ENCODE results near the gene NFS1. TPM values are rescaled to one million over a fixed set of nuclear protein-coding genes. Genes with fewer than 3 reads are reported as not detected.
A peak's percentile ranks its signal among the peaks of the same experiment; 100 is the strongest.

NFS1 gene
- total RNA-seq, 1 experiment from 2014 or later, result 75.8 TPM

- Histone ChIP-seq H3K9me3 (ENCODE audit: low read length) (no peaks in the 10 kb centered on the region), H3K36me3 (ENCODE audit: low read depth, low read length) (peaks cover 6% of the 10 kb centered on the region), H2AFZ (ENCODE audit: low read length) (no peak overlapping the region), H3K4me3 (ENCODE audit: low read length) (peak overlapping the region; percentile 79), H3K27me3 (ENCODE audit: low read length) (no peaks in the 10 kb centered on the region), H3F3A (ENCODE audit: low read length, unreplicated experiment) (peaks cover under 1% of the 10 kb centered on the region), H3K4me1 (ENCODE audit: insufficient read depth, low read length) (peaks cover 33% of the 10 kb centered on the region), H3K4me2 (ENCODE audit: low read length) (peak overlapping the region; percentile 97), H3K9me2 (replicated peaks; ENCODE audit: low read length) (no peaks in the 10 kb centered on the region), H4K20me1 (ENCODE audit: low read length) (peaks cover 66% of the 10 kb centered on the region), H3K9ac (ENCODE audit: low read length) (peak overlapping the region; percentile 98; the same call in 1 of the 2 replicates), H3K79me2 (ENCODE audit: low read length) (peaks cover 82% of the 10 kb centered on the region), H3K27ac (ENCODE audit: low read length) (no peak overlapping the region)
- DNase-seq (no peak), ATAC-seq (no peak)
- BruUV-seq (replicated peaks), result no TSS peak
- POLR2A ChIA-PET (ENCODE audit: unreplicated experiment), result interaction anchor here (0.7 kb wide), 1 partner anchor 9 kb away, joined by 3 read pairs; no protein-coding TSS in a partner anchor
- intact Hi-C loops (cut with micrococcal nuclease), result loop anchor here (10.0 kb wide), 1 partner anchor 147 kb away; no protein-coding TSS in a partner anchor
- no peak for TF ChIP-seq EZH2 (IDR thresholded peaks at IDR 0.05; ENCODE audit: low read length, unreplicated experiment)
- no peak for TF ChIP-seq EZH2phosphoT487 (IDR thresholded peaks at IDR 0.05; ENCODE audit: borderline replicate concordance, low read length)
- no peak for TF ChIP-seq CTCF (conservative IDR thresholded peaks at IDR 0.05; ENCODE audit: low read depth, low read length)
- CTCF ChIA-PET, result no interaction called here
These were observed 37.2 kb downstream of the NFS1 start for GRCh38 chr20:35661908-35662307.

- CTCF ChIA-PET, result no interaction called here
- peak; percentile 37 for DNase-seq
- intact Hi-C loops (cut with micrococcal nuclease), result loop anchor here (10.0 kb wide), 1 partner anchor 146 kb away; no protein-coding TSS in a partner anchor
These were observed 38.1 kb downstream of the NFS1 start for GRCh38 chr20:35661053-35661452.

More at GRCh38 chr20:35661053-35661452, 38.1 kb downstream of the NFS1 start:
- H2AFZ ChIP-seq (ENCODE audit: low read length), result no peak overlapping the region
- no peaks in the 10 kb centered on the region for H3K9me3 ChIP-seq (ENCODE audit: low read length)
- H3K4me3 ChIP-seq (ENCODE audit: low read length), result peak overlapping the region; percentile 79
- H3K36me3 ChIP-seq (ENCODE audit: low read depth, low read length), result peaks cover 10% of the 10 kb centered on the region
- H3K4me1 ChIP-seq (ENCODE audit: insufficient read depth, low read length), result peaks cover 33% of the 10 kb centered on the region
- no peak overlapping the region for H3K27ac ChIP-seq (ENCODE audit: low read length)
- H3K79me2 ChIP-seq (ENCODE audit: low read length), result peaks cover 91% of the 10 kb centered on the region
- peak overlapping the region; percentile 97 for H3K4me2 ChIP-seq (ENCODE audit: low read length)
- BruUV-seq (replicated peaks), result no TSS peak
- ATAC-seq, result no peak
- H3K9ac ChIP-seq (ENCODE audit: low read length), result no peak overlapping the region
- POLR2A ChIA-PET (ENCODE audit: unreplicated experiment), result interaction anchor here (0.7 kb wide), 1 partner anchor 10 kb away, joined by 3 read pairs; no protein-coding TSS in a partner anchor
- peaks cover 3% of the 10 kb centered on the region for H3F3A ChIP-seq (ENCODE audit: low read length, unreplicated experiment)
- H3K27me3 ChIP-seq (ENCODE audit: low read length), result no peaks in the 10 kb centered on the region
- no peaks in the 10 kb centered on the region for H3K9me2 ChIP-seq (replicated peaks; ENCODE audit: low read length)
- H4K20me1 ChIP-seq (ENCODE audit: low read length), result peaks cover 75% of the 10 kb centered on the region
- no peak for TF ChIP-seq CTCF (conservative IDR thresholded peaks at IDR 0.05; ENCODE audit: low read depth, low read length)
- TF ChIP-seq EZH2phosphoT487 (IDR thresholded peaks at IDR 0.05; ENCODE audit: borderline replicate concordance, low read length), result no peak
- TF ChIP-seq EZH2 (IDR thresholded peaks at IDR 0.05; ENCODE audit: low read length, unreplicated experiment), result no peak

All from PC-3 (cell line).